GM19328 (cell line): ENCODE measurements around the gene MAP3K21.

Experiments
- ATAC-seq: cut with Tn5 transposase; IDR thresholded peaks from one replicate; pipeline ENCODE4 v1.9.1; 2021; ENCODE audit warnings: mild to moderate bottlenecking, moderate library complexity; ENCODE audit not compliant: unreplicated experiment

Gene MAP3K21

DNA sequence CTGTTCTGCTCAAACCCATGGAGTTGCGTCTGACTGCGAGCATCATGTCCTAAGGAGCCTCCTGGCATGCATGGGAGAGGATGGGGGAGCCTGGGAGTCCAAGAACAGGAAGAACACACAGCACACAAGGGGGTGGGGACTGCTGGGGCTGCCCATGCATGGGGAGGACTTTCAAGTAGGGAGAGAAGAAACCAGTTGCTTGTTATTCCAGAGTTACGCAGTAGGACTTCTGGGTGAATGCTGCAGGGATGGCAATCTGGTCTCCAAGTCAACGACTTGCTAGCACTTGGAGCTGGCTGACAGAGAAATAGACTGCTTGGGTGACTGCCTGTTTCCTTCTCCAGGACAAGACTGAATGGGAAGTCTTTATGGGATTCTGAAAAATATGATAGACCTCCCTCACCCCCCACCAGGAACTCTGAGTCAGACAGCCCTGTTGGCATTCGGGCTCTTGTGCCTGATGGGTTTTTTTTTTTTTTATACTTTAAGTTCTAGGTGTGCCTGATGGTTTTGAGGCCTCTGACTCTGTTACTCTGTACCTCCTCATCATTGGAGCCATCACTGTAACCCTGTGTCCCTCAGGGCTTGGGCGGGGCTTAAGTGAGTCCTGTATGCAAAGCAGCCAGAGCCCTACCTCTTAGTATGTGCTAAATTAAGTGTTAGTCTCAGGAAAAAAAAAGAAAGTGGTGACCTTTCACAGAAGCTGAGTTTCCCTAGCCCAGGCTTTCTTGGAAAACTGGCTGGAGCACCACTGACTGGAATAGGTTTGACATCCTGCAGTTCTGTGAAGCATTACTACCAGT lies 30.3 kb downstream of the MAP3K21 start:
- no peak for ATAC-seq

DNA sequence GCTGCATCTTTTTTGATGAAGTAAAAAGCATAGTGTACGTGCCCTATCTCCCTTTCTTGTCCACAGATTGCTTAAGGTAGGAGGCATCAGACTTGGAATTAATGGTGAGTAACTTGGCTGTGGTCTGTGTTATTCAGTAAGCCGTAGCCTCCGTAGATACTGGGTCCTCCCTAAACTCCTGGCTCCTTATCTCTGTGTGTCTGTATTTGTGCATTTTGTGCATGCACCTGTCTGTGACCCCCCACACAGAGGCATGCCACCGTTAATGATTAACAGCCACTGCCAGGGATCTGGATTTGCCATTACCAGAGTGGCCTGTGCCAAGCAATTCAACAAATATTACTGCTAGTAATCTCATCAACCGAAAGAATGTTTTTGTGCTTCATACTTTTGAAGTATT lies 31.9 kb downstream of the MAP3K21 start:
- no peak for ATAC-seq

- no peak for ATAC-seq
Observed at GRCh38 chr1:233359905-233360304, 32.4 kb downstream of the MAP3K21 start.

GRCh38 chr1:233360525-233361102 lies 33.1 kb downstream of the MAP3K21 start:
- no peak for ATAC-seq

DNA sequence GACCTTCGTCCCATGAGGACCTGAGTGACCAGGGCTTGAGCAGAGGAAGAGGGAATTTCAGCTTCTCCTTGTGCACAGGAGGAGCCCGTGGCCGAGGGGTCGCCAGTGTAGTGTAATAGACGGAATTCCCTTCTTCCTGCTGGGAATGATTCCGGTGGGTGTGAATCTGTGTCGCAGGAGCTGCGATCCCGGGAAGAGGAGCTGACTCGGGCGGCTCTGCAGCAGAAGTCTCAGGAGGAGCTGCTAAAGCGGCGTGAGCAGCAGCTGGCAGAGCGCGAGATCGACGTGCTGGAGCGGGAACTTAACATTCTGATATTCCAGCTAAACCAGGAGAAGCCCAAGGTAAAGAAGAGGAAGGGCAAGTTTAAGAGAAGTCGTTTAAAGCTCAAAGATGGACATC lies 34.4 kb downstream of the MAP3K21 start:
- ATAC-seq: no peak

- ATAC-seq: no peak
Observed at GRCh38 chr1:233362743-233363142, 35.2 kb downstream of the MAP3K21 start.

DNA sequence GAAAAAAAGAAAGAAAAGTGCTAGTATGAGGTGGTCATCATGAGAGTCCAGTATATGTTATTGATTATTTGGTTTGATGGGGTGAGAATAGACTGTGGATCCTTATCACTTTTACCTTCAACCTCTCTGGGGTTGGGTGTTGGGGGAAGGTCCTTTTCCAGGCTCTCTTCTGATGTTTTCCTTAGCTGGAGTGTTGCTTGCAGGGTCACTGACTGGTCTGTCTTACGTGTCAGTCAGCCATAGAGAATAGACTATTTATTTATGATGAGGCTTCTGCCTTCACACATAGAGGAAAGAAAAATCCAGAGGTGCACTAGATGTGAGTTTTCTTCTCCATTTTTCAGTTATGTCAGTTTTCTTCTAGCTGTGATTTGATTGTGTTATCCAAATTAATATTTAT lies 36.5 kb downstream of the MAP3K21 start:
- no peak for ATAC-seq

GRCh38 chr1:233364695-233365539 lies 37.4 kb downstream of the MAP3K21 start:
- no peak for ATAC-seq

DNA sequence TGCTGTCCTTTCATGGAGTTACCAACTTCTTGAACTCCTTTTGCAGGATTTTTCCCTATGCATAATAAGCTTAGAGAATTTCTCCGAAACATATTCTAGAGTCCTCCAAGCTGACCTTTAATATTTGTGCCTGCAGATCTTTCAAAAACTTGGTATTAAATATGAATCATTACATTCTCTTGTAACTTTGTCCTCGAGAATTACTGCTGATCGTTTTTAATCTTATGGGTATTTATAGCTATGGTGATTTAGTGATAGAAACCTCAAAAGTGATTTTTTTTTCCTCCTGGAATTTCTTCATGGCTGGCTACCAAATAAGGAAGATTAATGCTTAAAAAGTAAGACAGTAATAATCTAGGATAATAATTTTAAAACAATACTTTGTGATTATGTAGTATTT lies 39.1 kb downstream of the MAP3K21 start:
- ATAC-seq: no peak

DNA sequence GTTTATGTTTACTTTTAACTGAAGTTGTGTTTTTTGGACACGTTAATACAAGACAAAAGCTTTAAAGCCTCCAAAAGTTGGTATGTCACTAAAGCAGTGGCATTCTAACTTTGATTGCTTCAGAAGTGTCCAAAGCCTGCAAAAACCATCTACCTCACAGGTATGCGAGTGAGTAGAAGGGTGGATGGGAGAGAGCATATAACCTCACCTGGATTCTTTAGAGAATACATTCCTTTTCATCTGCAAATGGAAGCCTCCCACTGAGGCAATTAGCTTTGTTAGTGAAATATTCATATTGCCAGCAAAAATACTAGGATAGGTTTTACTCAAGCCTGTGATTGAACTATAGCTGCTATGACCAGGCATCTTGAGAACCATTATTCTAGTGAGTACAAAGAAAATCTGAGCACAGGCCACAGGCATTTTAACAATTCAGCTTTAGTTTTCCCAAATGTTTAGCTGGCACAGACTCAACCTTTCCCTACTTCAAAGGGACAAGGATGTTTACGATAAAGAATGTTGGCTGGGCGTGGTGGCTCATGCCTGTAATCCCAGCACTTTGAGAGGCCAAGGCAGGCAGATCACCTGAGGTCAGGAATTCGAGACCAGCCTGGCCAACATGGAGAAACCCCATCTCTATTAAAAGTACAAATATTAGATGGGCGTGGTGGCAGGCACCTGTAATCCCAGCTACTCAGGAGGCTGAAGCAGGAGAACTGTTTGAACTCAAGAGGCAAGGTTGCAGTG lies 39.7 kb downstream of the MAP3K21 start:
- no peak for ATAC-seq

GRCh38 chr1:233368106-233368788 lies 40.7 kb downstream of the MAP3K21 start:
- no peak for ATAC-seq

DNA sequence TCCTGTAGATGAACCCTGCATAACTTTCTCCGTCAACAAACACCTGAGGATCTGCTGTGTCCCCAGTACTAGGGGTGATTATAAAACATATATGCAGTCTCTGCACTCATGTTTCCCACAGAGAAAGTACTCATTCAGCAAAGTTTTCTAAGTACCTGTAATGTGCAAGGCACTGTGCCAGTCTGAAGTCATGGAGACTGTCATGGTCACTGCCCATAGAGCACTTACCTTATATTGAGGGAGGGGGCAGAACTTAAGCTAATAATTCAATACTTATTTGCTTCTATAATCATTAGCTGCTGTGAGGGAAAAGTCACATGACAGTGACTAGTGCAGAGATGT lies 41.2 kb downstream of the MAP3K21 start:
- ATAC-seq: no peak

DNA sequence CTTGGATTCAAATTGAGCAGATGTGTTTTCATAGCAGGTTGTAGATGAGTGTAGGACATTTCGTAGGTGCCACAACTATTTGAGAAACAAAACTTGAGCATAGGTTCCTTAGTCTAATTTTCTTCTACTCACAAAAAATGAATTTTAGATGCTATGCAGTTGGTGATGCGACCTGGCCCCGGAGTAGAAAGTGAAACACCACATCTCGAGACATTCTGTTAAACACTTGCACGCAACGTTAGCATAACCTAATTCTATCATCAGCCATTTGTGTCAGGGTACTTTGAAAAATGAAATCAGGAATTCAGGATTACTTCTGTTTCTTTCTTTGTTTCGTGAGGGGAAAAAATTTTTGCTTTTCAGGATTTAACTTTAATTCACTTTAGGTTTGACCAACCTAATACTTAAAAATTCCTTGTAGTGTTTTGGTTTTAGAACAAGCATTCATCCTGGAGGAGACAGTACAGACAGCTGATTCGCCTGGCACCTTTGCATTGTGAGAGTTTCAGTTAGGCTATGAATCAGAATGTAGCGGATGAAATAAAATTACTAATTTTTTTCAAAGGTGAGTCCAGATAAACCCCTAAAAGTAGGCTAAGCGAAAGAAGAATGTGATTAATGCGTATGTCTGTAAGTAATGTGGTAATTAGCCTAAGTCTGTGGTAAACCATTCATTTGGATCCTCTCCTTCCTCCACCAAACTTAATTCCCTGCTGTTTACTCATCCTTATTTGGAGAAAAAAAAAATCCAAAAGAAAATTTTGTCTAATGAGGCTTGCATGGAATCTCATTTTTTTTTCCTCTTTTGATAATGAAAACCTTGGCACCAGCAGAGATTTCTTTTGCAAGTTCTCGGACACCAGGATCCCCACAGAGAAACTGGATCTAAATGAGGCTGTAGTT lies 44.9 kb downstream of the MAP3K21 start:
- ATAC-seq: no peak

GRCh38 chr1:233373226-233373625 lies 45.7 kb downstream of the MAP3K21 start:
- ATAC-seq: no peak

- ATAC-seq: no peak
Observed at GRCh38 chr1:233375653-233376052, 48.1 kb downstream of the MAP3K21 start.

DNA sequence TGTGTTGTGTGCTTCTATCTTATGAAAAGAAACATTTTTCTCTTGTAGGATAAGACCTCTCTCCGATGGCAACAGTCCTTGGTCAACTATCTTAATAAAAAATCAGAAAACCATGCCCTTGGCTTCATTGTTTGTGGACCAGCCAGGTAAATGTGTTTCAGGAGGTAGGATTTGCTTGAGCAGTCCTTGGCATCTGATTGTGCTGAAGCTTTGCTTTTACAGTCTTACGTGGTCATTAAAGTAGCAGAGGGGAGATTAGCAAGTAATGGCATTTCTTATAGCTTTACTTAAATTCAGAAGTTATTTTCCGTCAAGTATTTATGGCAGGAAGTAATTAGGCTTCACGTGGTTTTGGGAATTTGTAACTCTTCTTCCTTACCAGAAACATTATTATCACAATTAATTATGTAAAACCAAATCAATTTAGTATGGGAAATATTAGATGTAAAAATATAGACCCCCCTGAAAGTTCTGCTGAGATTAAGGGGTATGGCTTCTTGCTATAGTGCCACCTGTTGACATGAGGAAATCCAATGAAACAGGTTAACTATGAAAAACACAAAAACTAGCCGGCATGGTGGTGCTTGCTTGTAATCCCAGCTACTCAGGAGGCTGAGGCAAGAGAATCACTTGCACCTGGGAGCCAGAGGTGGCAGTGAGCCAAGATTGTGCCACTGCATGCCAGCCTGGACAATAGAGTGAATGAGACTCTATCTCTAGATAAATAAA lies 49.0 kb downstream of the MAP3K21 start:
- ATAC-seq: no peak

DNA sequence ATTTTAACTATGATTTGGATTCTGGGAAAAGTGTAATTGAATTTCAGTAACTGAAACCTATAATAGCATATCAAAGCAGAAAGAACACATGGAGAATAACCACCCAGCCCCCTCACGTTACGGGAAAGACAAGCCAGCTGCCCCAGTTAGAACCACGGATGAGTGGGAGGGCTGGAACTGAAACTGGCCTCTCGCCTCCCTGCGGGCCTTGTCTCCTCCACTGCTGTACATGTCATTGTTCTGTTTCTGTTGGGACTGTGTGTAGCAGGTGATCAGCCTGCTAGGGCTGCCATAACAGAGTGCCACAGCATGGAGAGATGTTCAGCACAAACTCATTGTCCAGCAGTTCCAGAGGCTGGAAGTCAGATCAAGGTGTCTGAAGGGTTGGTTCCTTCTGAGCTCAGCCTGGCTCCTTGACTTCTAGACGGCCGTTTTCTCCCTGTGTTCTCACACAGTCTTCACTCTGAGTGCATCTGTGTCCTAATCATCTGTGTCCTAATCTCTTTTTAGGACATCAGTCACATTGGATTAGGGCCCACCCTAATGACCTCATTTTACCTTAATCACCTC lies 52.4 kb downstream of the MAP3K21 start:
- ATAC-seq: no peak

DNA sequence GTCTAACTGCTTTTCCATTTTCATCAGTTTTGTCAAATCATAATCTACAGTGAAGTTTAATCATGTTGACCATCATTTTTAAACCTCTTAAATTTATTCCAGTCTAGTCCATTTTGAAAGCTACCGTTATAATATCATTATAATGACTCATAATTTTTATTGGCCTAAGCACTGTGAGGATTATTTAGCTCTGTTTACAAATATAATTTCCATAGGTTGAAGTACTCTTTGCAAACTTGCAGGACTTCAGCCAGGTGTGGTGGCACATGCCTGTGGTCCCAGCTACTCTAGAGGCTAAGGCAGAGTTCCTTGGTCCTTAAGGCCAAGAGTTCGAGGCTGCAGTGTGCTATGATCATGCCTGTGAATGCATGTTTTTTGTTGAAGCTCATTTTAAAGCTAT lies 54.3 kb downstream of the MAP3K21 start:
- ATAC-seq: no peak

DNA sequence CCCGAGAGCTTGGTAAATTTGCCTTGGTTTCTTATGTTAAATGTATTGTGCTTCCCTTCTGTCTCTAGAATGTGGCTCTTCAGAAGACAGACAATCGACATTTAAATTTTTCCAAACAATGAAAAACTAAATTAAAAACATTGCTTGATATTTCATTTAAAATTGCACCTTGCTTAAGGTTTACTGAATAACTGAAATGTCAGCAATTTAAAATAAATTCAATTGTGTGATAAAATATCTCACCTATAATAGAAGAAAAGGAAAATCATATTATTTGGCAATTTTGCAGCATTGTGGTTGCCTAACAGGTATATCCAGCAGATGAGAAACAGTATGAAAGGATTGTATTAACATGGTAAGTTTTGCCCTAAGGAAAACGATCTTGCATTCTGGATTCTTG lies 56.5 kb downstream of the MAP3K21 start:
- ATAC-seq: no peak
